Activated CD8-positive, alpha-beta T cell treated with anti-CD3 and anti-CD28 coated beads, Interleukin-2, amount 10 ng/mL, durations not matched to agents 7 days and 5 days (primary cell): ENCODE measurements around the gene LOXL1. TPM values are rescaled to one million over a fixed set of nuclear protein-coding genes. Genes with fewer than 3 reads are reported as not detected.

ENCODE experiments used
- ATAC-seq: fragments of 150-1000 bp; cut with Tn5 transposase; one replicate; pipeline ENCODE4 v1.10.0; 2021; ENCODE audit warnings: moderate library complexity
- CTCF ChIA-PET: fragments of 350-600 bp; sonication (Branson Sonifier 250); formaldehyde crosslinking; loops from one replicate; lab custom pipeline; 2021; ENCODE audit warnings: antibody characterized with exemption; lab: Charles Lee
- POLR2A ChIA-PET: fragments of 350-600 bp; sonication (Branson Sonifier 250); formaldehyde crosslinking; loops from one replicate; lab custom pipeline; 2021; ENCODE audit warnings: antibody characterized with exemption; lab: Charles Lee
- DNase-seq: peaks from one replicate; pipeline ENCODE4 v3.0.0-alpha.2; 2020
- H3K27ac Mint-ChIP-seq: one replicate; pipeline ENCODE4 v1.8.0; 2021; ENCODE audit warnings: mild to moderate bottlenecking, mixed read lengths
- H3K27me3 Mint-ChIP-seq: one replicate; pipeline ENCODE4 v1.8.0; 2021; ENCODE audit warnings: low read depth, mixed read lengths
- H3K36me3 Mint-ChIP-seq: one replicate; pipeline ENCODE4 v1.8.0; 2021; ENCODE audit warnings: low read depth, mixed read lengths
- H3K4me1 Mint-ChIP-seq: one replicate; pipeline ENCODE4 v1.8.0; 2021; ENCODE audit warnings: low read depth, mixed read lengths
- H3K4me3 Mint-ChIP-seq: one replicate; pipeline ENCODE4 v1.8.0; 2021; ENCODE audit warnings: mild to moderate bottlenecking, mixed read lengths
- H3K9me3 Mint-ChIP-seq: one replicate; pipeline ENCODE4 v1.8.0; 2022; ENCODE audit warnings: mixed read lengths; ENCODE audit not compliant: insufficient read depth
- total RNA-seq, 2 experiments: library from RNA; stranded (reverse); gene quantifications; one replicate each; pipeline ENCODE4 v1.2.3, GENCODE V29; 2021

Gene LOXL1
- total RNA-seq, 2 experiments from 2014 or later, result 5.9 to 8.4 TPM

GRCh38 chr15:73912030-73912596 lies 14.1 kb upstream of the LOXL1 start:
- no peak overlapping the region for H3K4me3 Mint-ChIP-seq
- peaks cover 18% of the 10 kb centered on the region for H3K36me3 Mint-ChIP-seq
- ATAC-seq (no peak), DNase-seq (no peak)
- no peak overlapping the region for H3K27ac Mint-ChIP-seq
- CTCF ChIA-PET, result interaction anchor here (0.9 to 7.2 kb wide), 6 partner anchors 12 to 47 kb away, joined by 3 to 115 read pairs (median 6); partner anchors contain the start of gene TBC1D21
- peaks cover 11% of the 10 kb centered on the region for H3K9me3 Mint-ChIP-seq
- H3K27me3 Mint-ChIP-seq, result no peaks in the 10 kb centered on the region
- H3K4me1 Mint-ChIP-seq, result peaks cover 41% of the 10 kb centered on the region
- POLR2A ChIA-PET, result no interaction called here

- Mint-ChIP-seq H3K4me1 (peaks cover 34% of the 10 kb centered on the region), H3K4me3 (peak overlapping the region; percentile 52), H3K36me3 (peaks cover 38% of the 10 kb centered on the region), H3K27me3 (no peaks in the 10 kb centered on the region), H3K9me3 (peaks cover 30% of the 10 kb centered on the region), H3K27ac (peak overlapping the region; percentile 88)
- ATAC-seq (peak; percentile 79), DNase-seq (peak; percentile 53)
- ChIA-PET CTCF (interaction anchor here (0.7 to 6.4 kb wide), 5 partner anchors 9 to 45 kb away, joined by 3 to 40 read pairs (median 4); partner anchors contain the start of gene TBC1D21), POLR2A (interaction anchor here (1.2 to 1.3 kb wide), 2 partner anchors 9 to 14 kb away, joined by 3 to 5 read pairs; no protein-coding TSS in a partner anchor)
Observed at GRCh38 chr15:73914145-73914544, 12.1 kb upstream of the LOXL1 start.

GRCh38 chr15:73915082-73915481 lies 11.2 kb upstream of the LOXL1 start:
- no peak for DNase-seq
- CTCF ChIA-PET, result interaction anchor here (0.9 to 6.4 kb wide), 7 partner anchors 8 to 49 kb away, joined by 3 to 40 read pairs (median 4); partner anchors contain the start of gene TBC1D21
- H3K4me1 Mint-ChIP-seq, result peaks cover 40% of the 10 kb centered on the region

GRCh38 chr15:73918784-73919183 lies 7.5 kb upstream of the LOXL1 start:
- POLR2A ChIA-PET, result no interaction called here
- Mint-ChIP-seq H3K4me1 (peaks cover 53% of the 10 kb centered on the region), H3K9me3 (peaks cover 38% of the 10 kb centered on the region), H3K4me3 (no peak overlapping the region), H3K36me3 (peaks cover 52% of the 10 kb centered on the region), H3K27me3 (no peaks in the 10 kb centered on the region), H3K27ac (no peak overlapping the region)
- no peak for DNase-seq
- CTCF ChIA-PET, result interaction anchor here (6.4 kb wide), 1 partner anchor 10 kb away, joined by 40 read pairs; no protein-coding TSS in a partner anchor
- ATAC-seq, result no peak

More at GRCh38 chr15:73915082-73915481, 11.2 kb upstream of the LOXL1 start:
- Mint-ChIP-seq H3K36me3 (peaks cover 45% of the 10 kb centered on the region), H3K27me3 (no peaks in the 10 kb centered on the region), H3K9me3 (peaks cover 32% of the 10 kb centered on the region), H3K4me3 (no peak overlapping the region), H3K27ac (peak overlapping the region; percentile 88)
- ATAC-seq, result no peak
- POLR2A ChIA-PET, result no interaction called here

DNA sequence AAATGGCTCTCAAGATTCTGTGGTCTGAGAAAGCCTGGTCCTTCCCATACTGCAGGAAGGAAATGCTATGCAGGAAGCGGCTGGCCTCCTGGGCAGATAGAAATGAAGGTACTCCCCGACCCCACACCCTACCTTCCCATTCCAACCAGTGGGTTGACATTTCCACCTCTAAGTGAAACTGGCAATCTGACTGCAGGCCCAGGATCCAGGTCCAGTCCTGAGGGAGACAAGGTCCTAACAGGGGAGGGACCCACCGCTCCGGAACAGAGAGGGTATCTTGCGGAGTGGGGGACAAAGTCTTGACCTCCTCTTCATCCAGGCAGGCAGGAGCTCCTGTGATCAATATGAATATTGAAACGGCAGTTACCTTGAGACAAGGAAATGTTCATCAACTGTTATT lies 6.6 kb upstream of the LOXL1 start:
- DNase-seq, result no peak
- CTCF ChIA-PET, result interaction anchor here (0.7 to 1.9 kb wide), 7 partner anchors 9 to 53 kb away, joined by 3 to 6 read pairs (median 4); no protein-coding TSS in a partner anchor
- ATAC-seq, result no peak
- Mint-ChIP-seq H3K4me1 (peaks cover 53% of the 10 kb centered on the region), H3K9me3 (peaks cover 38% of the 10 kb centered on the region), H3K27me3 (no peaks in the 10 kb centered on the region), H3K36me3 (peaks cover 50% of the 10 kb centered on the region), H3K4me3 (no peak overlapping the region), H3K27ac (peak overlapping the region; percentile 20)
- POLR2A ChIA-PET, result no interaction called here

- H3K9me3 Mint-ChIP-seq, result peaks cover 32% of the 10 kb centered on the region
- H3K4me3 Mint-ChIP-seq, result no peak overlapping the region
- ChIA-PET POLR2A (no interaction called here), CTCF (interaction anchor here (0.8 to 1.9 kb wide), 4 partner anchors 14 to 27 kb away, joined by 3 to 6 read pairs (median 4); no protein-coding TSS in a partner anchor)
- H3K27me3 Mint-ChIP-seq, result no peaks in the 10 kb centered on the region
- DNase-seq (no peak), ATAC-seq (no peak)
- H3K27ac Mint-ChIP-seq, result no peak overlapping the region
- H3K36me3 Mint-ChIP-seq, result peaks cover 37% of the 10 kb centered on the region
- H3K4me1 Mint-ChIP-seq, result peaks cover 61% of the 10 kb centered on the region
Observed at GRCh38 chr15:73921254-73921925, 4.9 kb upstream of the LOXL1 start.

- no peak overlapping the region for H3K4me3 Mint-ChIP-seq
Observed at GRCh38 chr15:73922186-73923151, 3.8 kb upstream of the LOXL1 start.

GRCh38 chr15:73923156-73923487 lies 3.1 kb upstream of the LOXL1 start:
- Mint-ChIP-seq H3K4me1 (peaks cover 63% of the 10 kb centered on the region), H3K27ac (peak overlapping the region; percentile 86), H3K4me3 (no peak overlapping the region), H3K27me3 (no peaks in the 10 kb centered on the region), H3K36me3 (peaks cover 24% of the 10 kb centered on the region), H3K9me3 (peaks cover 17% of the 10 kb centered on the region)
- ChIA-PET CTCF (interaction anchor here (1.5 to 2.5 kb wide), 6 partner anchors 12 to 28 kb away, joined by 5 to 11 read pairs (median 8); no protein-coding TSS in a partner anchor), POLR2A (interaction anchor here (0.7 kb wide), 1 partner anchor 11 kb away, joined by 3 read pairs; no protein-coding TSS in a partner anchor)
- ATAC-seq (no peak), DNase-seq (no peak)

More at GRCh38 chr15:73922186-73923151, 3.8 kb upstream of the LOXL1 start:
- Mint-ChIP-seq H3K9me3 (peaks cover 23% of the 10 kb centered on the region), H3K27me3 (no peaks in the 10 kb centered on the region), H3K27ac (no peak overlapping the region), H3K36me3 (peaks cover 30% of the 10 kb centered on the region), H3K4me1 (peaks cover 61% of the 10 kb centered on the region)
- POLR2A ChIA-PET, result no interaction called here
- ATAC-seq (no peak), DNase-seq (no peak)
- CTCF ChIA-PET, result interaction anchor here (0.8 to 2.5 kb wide), 5 partner anchors 13 to 29 kb away, joined by 3 to 11 read pairs (median 6); no protein-coding TSS in a partner anchor

- Mint-ChIP-seq H3K9me3 (peaks cover 13% of the 10 kb centered on the region), H3K36me3 (peaks cover 18% of the 10 kb centered on the region), H3K4me1 (peaks cover 66% of the 10 kb centered on the region), H3K27ac (peak overlapping the region; percentile 86), H3K27me3 (no peaks in the 10 kb centered on the region), H3K4me3 (peak overlapping the region; percentile 20)
- ATAC-seq (no peak), DNase-seq (no peak)
- ChIA-PET POLR2A (interaction anchor here (0.7 kb wide), 1 partner anchor 10 kb away, joined by 3 read pairs; no protein-coding TSS in a partner anchor), CTCF (interaction anchor here (0.8 to 2.5 kb wide), 8 partner anchors 12 to 50 kb away, joined by 3 to 11 read pairs (median 7); no protein-coding TSS in a partner anchor)
Observed at GRCh38 chr15:73923488-73924164, 2.6 kb upstream of the LOXL1 start.

- peak; percentile 32 for DNase-seq
- peak; percentile 7 for ATAC-seq
- Mint-ChIP-seq H3K4me1 (peaks cover 73% of the 10 kb centered on the region), H3K36me3 (peaks cover 12% of the 10 kb centered on the region), H3K9me3 (peaks cover 8% of the 10 kb centered on the region), H3K4me3 (no peak overlapping the region), H3K27me3 (no peaks in the 10 kb centered on the region), H3K27ac (peak overlapping the region; percentile 86)
- CTCF ChIA-PET, result interaction anchor here (0.8 to 2.5 kb wide), 8 partner anchors 13 to 50 kb away, joined by 3 to 11 read pairs (median 7); no protein-coding TSS in a partner anchor
- POLR2A ChIA-PET, result no interaction called here
Observed at GRCh38 chr15:73924171-73924921, 1.9 kb upstream of the LOXL1 start.
